ENCODE measurements around the gene BTNL3.

BTNL3 gene

GRCh38 chr5:181045316-181045715, 56.7 kb downstream of the BTNL3 start:
- no peak for TF ChIP-seq CTCF (IDR thresholded peaks at IDR 0.05)

GRCh38 chr5:181047288-181047687, 58.6 kb downstream of the BTNL3 start:
- TF ChIP-seq CTCF (IDR thresholded peaks at IDR 0.05) = no peak

- no peak for TF ChIP-seq CTCF (IDR thresholded peaks at IDR 0.05)
Measured at GRCh38 chr5:181047921-181048320, 59.3 kb downstream of the BTNL3 start.

GRCh38 chr5:181050016-181050415, 61.4 kb downstream of the BTNL3 start:
- no peak for TF ChIP-seq CTCF (IDR thresholded peaks at IDR 0.05)

GRCh38 chr5:181051841-181052671, 63.4 kb downstream of the BTNL3 start:
- no peak for TF ChIP-seq CTCF (IDR thresholded peaks at IDR 0.05)

GRCh38 chr5:181052672-181053487, 64.2 kb downstream of the BTNL3 start:
- TF ChIP-seq CTCF (IDR thresholded peaks at IDR 0.05) = no peak

- TF ChIP-seq CTCF (IDR thresholded peaks at IDR 0.05) = no peak
Measured at GRCh38 chr5:181053488-181054121, 65.0 kb downstream of the BTNL3 start.

All from LNCAP (cell line).